Ishikawa (cell line): ENCODE data around the gene EEA1.

ENCODE experiments used
- CEBPB ChIP-seq: IDR thresholded peaks from 2 replicates; pipeline ENCODE4 v1.6.1; 2012
- CREB1 ChIP-seq: IDR thresholded peaks from 2 replicates; pipeline ENCODE4 v1.6.1; 2012; ENCODE audit warnings: low read depth
- EGR1 ChIP-seq: IDR thresholded peaks from 2 replicates; pipeline ENCODE4 v1.6.1; 2012
- EP300 ChIP-seq: IDR thresholded peaks from 2 replicates; pipeline ENCODE4 v1.6.1; 2012; ENCODE audit warnings: borderline replicate concordance
- FOXM1 ChIP-seq: IDR thresholded peaks from 2 replicates; pipeline ENCODE4 v1.6.1; 2012; ENCODE audit warnings: low read depth, borderline replicate concordance
- MAX ChIP-seq: IDR thresholded peaks from 2 replicates; pipeline ENCODE4 v1.6.1; 2012
- NFIC ChIP-seq: IDR thresholded peaks from 2 replicates; pipeline ENCODE4 v1.6.1; 2012
- RAD21 ChIP-seq: IDR thresholded peaks from 2 replicates; pipeline ENCODE4 v1.6.1; 2012; ENCODE audit warnings: low read depth
- TAF1 ChIP-seq: IDR thresholded peaks from 2 replicates; pipeline ENCODE4 v1.6.1; 2012; ENCODE audit warnings: low read depth, mild to moderate bottlenecking
- TCF12 ChIP-seq: IDR thresholded peaks from 2 replicates; pipeline ENCODE4 v1.6.1; 2012; ENCODE audit warnings: low read depth
- TEAD4 ChIP-seq: IDR thresholded peaks from 2 replicates; pipeline ENCODE4 v1.6.1; 2012
- USF1 ChIP-seq: IDR thresholded peaks from 2 replicates; pipeline ENCODE4 v1.6.1; 2012
- YY1 ChIP-seq: IDR thresholded peaks from 2 replicates; pipeline ENCODE4 v1.6.1; 2012; ENCODE audit warnings: low read depth
- ZBTB7A ChIP-seq: IDR thresholded peaks from 2 replicates; pipeline ENCODE4 v1.6.1; 2012; ENCODE audit warnings: low read depth
- TF ChIP-seq, protein P1 (sequence below): IDR thresholded peaks from 2 replicates; pipeline ENCODE4 v1.6.1; 2012; ENCODE audit warnings: low read depth, mild to moderate bottlenecking

The EEA1 gene

GRCh38 chr12:92845329-92845728, 83.8 kb downstream of the EEA1 start:
- no peak for TF ChIP-seq YY1
- no peak for TF ChIP-seq RAD21
- TF ChIP-seq TAF1 = no peak
- no peak for TF ChIP-seq CREB1
- TF ChIP-seq CEBPB = no peak
- TF ChIP-seq MAX = no peak
- no peak for TF ChIP-seq EGR1

DNA sequence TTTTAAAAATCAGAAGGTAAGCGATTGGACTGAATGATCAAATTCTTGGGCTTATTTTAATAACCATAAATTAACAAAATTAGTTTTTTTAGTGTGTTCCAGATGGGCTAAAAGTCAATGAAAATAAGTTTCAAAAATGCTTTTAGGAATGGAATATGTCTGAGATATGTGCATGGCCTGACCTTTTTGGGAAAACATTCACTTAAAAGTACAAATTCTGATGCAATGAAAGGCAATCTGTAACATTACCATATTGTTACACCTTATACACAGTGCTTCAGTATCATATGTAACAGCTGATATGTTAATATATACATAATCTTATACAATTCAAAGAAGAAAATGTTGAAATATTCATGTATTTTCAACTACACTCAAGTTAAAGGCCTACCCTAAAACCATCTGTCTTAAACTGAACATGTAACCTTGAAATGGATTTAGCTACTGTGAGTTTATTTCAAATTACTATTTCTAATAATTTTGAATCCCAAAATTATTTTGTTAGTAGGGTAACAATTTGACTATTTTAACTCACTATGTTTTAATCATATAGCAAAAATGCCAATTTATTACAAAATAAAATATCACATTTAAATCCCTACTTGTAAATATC, 84.8 kb downstream of the EEA1 start:
- no peak for TF ChIP-seq NFIC
- TF ChIP-seq TCF12 = no peak
- no peak for TF ChIP-seq CEBPB
- TF ChIP-seq TEAD4 = no peak
- no peak for TF ChIP-seq EGR1
- TF ChIP-seq CREB1 = no peak
- no peak for TF ChIP-seq EP300
- TF ChIP-seq MAX = no peak
- no peak for TF ChIP-seq TAF1
- TF ChIP-seq USF1 = no peak
- TF ChIP-seq, protein P1, sequence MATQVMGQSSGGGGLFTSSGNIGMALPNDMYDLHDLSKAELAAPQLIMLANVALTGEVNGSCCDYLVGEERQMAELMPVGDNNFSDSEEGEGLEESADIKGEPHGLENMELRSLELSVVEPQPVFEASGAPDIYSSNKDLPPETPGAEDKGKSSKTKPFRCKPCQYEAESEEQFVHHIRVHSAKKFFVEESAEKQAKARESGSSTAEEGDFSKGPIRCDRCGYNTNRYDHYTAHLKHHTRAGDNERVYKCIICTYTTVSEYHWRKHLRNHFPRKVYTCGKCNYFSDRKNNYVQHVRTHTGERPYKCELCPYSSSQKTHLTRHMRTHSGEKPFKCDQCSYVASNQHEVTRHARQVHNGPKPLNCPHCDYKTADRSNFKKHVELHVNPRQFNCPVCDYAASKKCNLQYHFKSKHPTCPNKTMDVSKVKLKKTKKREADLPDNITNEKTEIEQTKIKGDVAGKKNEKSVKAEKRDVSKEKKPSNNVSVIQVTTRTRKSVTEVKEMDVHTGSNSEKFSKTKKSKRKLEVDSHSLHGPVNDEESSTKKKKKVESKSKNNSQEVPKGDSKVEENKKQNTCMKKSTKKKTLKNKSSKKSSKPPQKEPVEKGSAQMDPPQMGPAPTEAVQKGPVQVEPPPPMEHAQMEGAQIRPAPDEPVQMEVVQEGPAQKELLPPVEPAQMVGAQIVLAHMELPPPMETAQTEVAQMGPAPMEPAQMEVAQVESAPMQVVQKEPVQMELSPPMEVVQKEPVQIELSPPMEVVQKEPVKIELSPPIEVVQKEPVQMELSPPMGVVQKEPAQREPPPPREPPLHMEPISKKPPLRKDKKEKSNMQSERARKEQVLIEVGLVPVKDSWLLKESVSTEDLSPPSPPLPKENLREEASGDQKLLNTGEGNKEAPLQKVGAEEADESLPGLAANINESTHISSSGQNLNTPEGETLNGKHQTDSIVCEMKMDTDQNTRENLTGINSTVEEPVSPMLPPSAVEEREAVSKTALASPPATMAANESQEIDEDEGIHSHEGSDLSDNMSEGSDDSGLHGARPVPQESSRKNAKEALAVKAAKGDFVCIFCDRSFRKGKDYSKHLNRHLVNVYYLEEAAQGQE = no peak
- no peak for TF ChIP-seq FOXM1
- no peak for TF ChIP-seq RAD21
- no peak for TF ChIP-seq ZBTB7A
- TF ChIP-seq YY1 = no peak

GRCh38 chr12:92829686-92830282, 99.3 kb downstream of the EEA1 start:
- no peak for TF ChIP-seq RAD21
- no peak for TF ChIP-seq EGR1
- no peak for TF ChIP-seq TEAD4
- no peak for TF ChIP-seq USF1
- no peak for TF ChIP-seq CEBPB
- no peak for TF ChIP-seq ZBTB7A
- TF ChIP-seq TCF12 = no peak
- TF ChIP-seq YY1 = no peak
- no peak for TF ChIP-seq TAF1
- TF ChIP-seq FOXM1 = no peak
- TF ChIP-seq NFIC = no peak
- TF ChIP-seq CREB1 = no peak
- TF ChIP-seq, protein P1 = no peak
- no peak for TF ChIP-seq EP300
- no peak for TF ChIP-seq MAX

- TF ChIP-seq RAD21 (no peak), CEBPB (no peak), CREB1 (no peak), TEAD4 (no peak), FOXM1 (no peak), ZBTB7A (no peak), NFIC (no peak), USF1 (no peak), YY1 (no peak), TCF12 (no peak), EP300 (no peak), MAX (no peak), TAF1 (no peak)
- TF ChIP-seq, protein P1 = no peak
These were observed 100.5 kb downstream of the EEA1 start for GRCh38 chr12:92828565-92828964.
